ENCODE measurements around the gene ZMYND10.

GRCh38 chr3:50339485-50340146, 5.9 kb downstream of the ZMYND10 start:
- TF ChIP-seq POLR2A (IDR thresholded peaks at IDR 0.05; ENCODE audit: low read depth, low read length), result no peak
- no peak for TF ChIP-seq POLR2AphosphoS5 (IDR thresholded peaks at IDR 0.05; ENCODE audit: low read depth, low read length)
- TF ChIP-seq SPI1 (IDR thresholded peaks at IDR 0.05; ENCODE audit: low read depth, low read length), result no peak
- TF ChIP-seq TAF1 (IDR thresholded peaks at IDR 0.05; ENCODE audit: low read depth, low read length), result no peak
- no peak for TF ChIP-seq PAX5 (IDR thresholded peaks at IDR 0.05; ENCODE audit: insufficient read depth, low read length, severe bottlenecking)
- TF ChIP-seq POU2F2 (IDR thresholded peaks at IDR 0.05; ENCODE audit: low read depth, low read length), result no peak

Measured in GM12891 (cell line).